Neuron (in vitro differentiated cells): ENCODE data around the gene GPR33.
"Not testable (repeated sequence)": the region's sequence is repeated elsewhere in the genome, so short reads cannot be mapped to it uniquely, and the experiment has no call there.

Experiments used
- H2AFZ ChIP-seq: one replicate; pipeline ENCODE4 v1.6.1; 2013; ENCODE audit warnings: low read depth, mild to moderate bottlenecking, inconsistent platforms, low read length, moderate library complexity
- H3K27me3 ChIP-seq: one replicate; pipeline ENCODE4 v1.6.1; 2013; ENCODE audit warnings: low read length; ENCODE audit not compliant: insufficient read depth
- H3K36me3 ChIP-seq: one replicate; pipeline ENCODE4 v1.6.1; 2013; ENCODE audit warnings: low read length; ENCODE audit not compliant: insufficient read depth
- H3K4me1 ChIP-seq: one replicate; pipeline ENCODE4 v1.6.1; 2013; ENCODE audit warnings: low read length; ENCODE audit not compliant: insufficient read depth
- H3K4me3 ChIP-seq: 2 replicates; pipeline ENCODE4 v1.5.1; 2013; ENCODE audit warnings: mild to moderate bottlenecking, low read length, moderate library complexity
- H3K9me3 ChIP-seq: one replicate; pipeline ENCODE4 v1.6.1; 2013; ENCODE audit warnings: low read length

GPR33 gene

GRCh38 chr14:31449971-31450610 lies 37.7 kb downstream of the GPR33 start:
- Histone ChIP-seq H3K4me1 (no peaks in the 10 kb centered on the region), H3K27me3 (no peaks in the 10 kb centered on the region), H3K9me3 (no peaks in the 10 kb centered on the region), H2AFZ (no peak overlapping the region), H3K4me3 (no peak overlapping the region), H3K36me3 (peaks cover 14% of the 10 kb centered on the region)

GRCh38 chr14:31449136-31449535 lies 38.7 kb downstream of the GPR33 start:
- Histone ChIP-seq H3K36me3 (peaks cover 14% of the 10 kb centered on the region), H3K4me1 (no peaks in the 10 kb centered on the region), H3K9me3 (no peaks in the 10 kb centered on the region), H3K27me3 (no peaks in the 10 kb centered on the region), H3K4me3 (no peak overlapping the region), H2AFZ (no peak overlapping the region)

DNA sequence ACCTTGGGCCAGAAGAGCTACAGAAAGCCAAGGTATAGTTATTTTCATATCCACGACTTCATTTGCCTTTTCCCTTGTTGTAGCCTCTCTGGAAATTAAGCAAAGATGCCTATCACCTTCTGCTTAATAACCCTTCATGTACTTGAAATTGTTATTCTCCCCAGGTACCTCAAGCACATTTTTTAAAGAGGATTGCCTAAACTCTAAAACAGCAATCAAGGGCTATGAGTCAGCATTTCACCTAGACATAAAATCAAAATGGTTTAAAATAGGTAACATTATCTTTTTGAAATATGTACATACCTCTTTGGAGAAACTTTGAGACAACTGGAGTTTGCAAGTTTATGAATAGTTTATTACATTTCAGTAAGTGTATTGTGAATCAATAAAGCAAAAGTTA lies 42.1 kb downstream of the GPR33 start:
- peaks cover 6% of the 10 kb centered on the region for H3K4me1 ChIP-seq
- no peaks in the 10 kb centered on the region for H3K27me3 ChIP-seq
- no peak overlapping the region for H3K4me3 ChIP-seq
- no peaks in the 10 kb centered on the region for H3K9me3 ChIP-seq
- no peak overlapping the region for H2AFZ ChIP-seq
- peaks cover 6% of the 10 kb centered on the region for H3K36me3 ChIP-seq

DNA sequence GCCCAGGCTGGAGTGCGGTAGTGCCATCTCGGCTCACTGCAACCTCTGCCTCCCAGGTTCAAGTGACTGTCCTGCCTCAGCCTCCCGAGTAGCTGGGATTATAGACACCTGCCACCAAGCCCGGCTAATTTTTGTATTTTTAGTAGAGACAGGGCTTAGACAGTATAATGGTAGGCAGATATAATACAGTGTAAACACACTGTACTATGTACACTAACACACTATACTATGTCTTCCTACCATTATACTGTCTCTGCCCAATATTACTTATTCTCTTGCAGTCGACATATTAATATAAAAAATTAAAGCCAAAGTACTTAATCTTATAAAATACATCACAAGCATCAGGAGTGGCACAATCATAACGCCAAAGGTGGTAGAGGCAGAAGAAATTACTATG lies 45.6 kb downstream of the GPR33 start:
- H3K4me1 ChIP-seq = peaks cover 24% of the 10 kb centered on the region
- no peaks in the 10 kb centered on the region for H3K36me3 ChIP-seq
- no peak overlapping the region for H2AFZ ChIP-seq
- no peak overlapping the region for H3K4me3 ChIP-seq
- no peaks in the 10 kb centered on the region for H3K9me3 ChIP-seq
- no peaks in the 10 kb centered on the region for H3K27me3 ChIP-seq

DNA sequence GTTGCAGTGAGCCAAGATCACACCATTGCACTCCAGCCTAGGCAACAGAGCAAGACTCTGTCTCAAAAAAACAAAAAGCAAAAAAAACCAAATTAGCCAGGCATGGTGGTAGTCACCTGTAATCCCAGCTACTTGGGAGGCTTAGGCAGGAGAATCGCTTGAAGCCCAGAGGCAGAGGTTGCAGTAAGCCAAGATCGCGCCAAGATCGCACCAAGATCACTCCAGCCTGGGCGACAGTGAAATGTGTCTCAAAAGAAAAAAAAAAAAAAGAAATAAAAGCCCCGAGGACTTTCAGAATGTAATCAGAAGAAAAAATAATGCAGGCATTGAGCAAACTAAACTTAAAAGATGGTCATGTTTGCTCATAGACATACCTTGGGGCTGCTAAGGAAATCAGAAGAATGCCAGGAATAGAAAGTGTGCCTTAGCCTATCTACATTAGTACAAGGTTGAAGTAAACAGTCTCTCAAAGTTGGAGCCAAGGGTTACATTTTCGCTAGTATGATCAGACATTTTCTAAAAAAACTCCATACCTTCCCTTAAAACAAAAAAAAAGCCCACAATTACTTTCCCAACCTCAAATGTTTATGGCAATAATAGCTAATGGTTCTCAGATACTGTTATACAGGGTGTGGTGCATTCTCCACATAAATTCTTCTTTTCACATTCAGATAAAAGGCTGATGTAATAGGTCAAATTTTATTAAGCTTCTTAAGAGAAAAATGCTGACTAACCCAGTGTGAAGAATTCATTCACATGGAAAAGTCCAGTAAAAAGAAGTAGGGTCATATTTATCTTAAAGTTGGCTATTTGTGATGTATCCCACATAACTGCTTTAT lies 46.3 kb downstream of the GPR33 start:
- Histone ChIP-seq H3K4me1 (peaks cover 24% of the 10 kb centered on the region), H3K9me3 (no peaks in the 10 kb centered on the region), H2AFZ (no peak overlapping the region), H3K4me3 (no peak overlapping the region), H3K36me3 (no peaks in the 10 kb centered on the region), H3K27me3 (no peaks in the 10 kb centered on the region)

- Histone ChIP-seq H3K9me3 (no peaks in the 10 kb centered on the region), H3K36me3 (no peaks in the 10 kb centered on the region), H2AFZ (no peak overlapping the region), H3K4me1 (peaks cover 24% of the 10 kb centered on the region), H3K27me3 (no peaks in the 10 kb centered on the region), H3K4me3 (no peak overlapping the region)
These were observed 47.6 kb downstream of the GPR33 start for GRCh38 chr14:31440280-31440679.

DNA sequence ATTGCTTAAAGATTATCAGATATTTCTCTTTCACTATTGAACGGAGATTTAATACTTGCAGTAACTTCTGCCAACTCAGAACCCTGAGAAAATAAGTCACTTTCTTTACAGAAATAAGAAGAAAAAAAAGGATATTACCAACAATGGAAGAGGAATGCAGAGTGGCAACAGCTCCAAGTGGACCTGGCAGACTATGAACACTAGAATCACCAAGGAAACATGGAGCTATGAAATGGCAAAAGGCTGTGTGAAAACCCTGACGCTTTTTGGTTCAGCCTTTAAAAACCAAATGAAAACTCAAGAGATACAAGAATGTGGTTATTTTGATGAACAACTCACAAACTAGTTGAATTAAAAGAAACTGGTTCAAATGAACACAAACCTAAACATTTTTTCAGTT lies 48.3 kb downstream of the GPR33 start:
- Histone ChIP-seq H2AFZ (peak overlapping the region; percentile 13), H3K4me3 (no peak overlapping the region), H3K9me3 (no peaks in the 10 kb centered on the region), H3K27me3 (no peaks in the 10 kb centered on the region), H3K36me3 (no peaks in the 10 kb centered on the region), H3K4me1 (peaks cover 24% of the 10 kb centered on the region)

GRCh38 chr14:31437045-31437691 lies 50.7 kb downstream of the GPR33 start:
- H2AFZ ChIP-seq, H3K4me3 ChIP-seq, H3K9me3 ChIP-seq, H3K36me3 ChIP-seq, H3K27me3 ChIP-seq: not testable (repeated sequence)
- H3K4me1 ChIP-seq = peaks cover 24% of the 10 kb centered on the region

DNA sequence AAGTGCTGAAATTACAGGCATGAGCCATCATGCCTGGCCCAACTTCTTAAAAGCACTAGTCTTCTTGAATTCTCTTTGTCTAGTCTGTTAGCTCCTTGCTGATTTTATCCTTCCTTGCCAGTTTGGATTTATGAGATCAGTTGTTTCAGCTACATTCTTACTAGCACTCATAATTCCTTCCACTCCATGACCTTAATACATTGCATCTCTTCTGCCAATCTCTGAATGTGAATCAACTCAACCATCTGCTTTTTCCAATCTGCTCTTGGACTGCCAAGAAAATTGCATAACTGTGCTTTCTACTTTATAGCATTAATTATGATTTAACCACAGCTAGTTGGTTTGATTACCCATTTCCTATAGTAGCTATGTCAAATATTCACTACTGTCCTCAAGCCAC lies 52.6 kb downstream of the GPR33 start:
- no peak overlapping the region for H2AFZ ChIP-seq
- no peaks in the 10 kb centered on the region for H3K36me3 ChIP-seq
- peaks cover 15% of the 10 kb centered on the region for H3K4me1 ChIP-seq
- no peak overlapping the region for H3K4me3 ChIP-seq
- H3K9me3 ChIP-seq = no peaks in the 10 kb centered on the region
- no peaks in the 10 kb centered on the region for H3K27me3 ChIP-seq
